Upper lobe of left lung (tissue), 4 donors: ENCODE measurements around the gene RASSF1.

Experiments
- CTCF ChIP-seq, 6 experiments: fragments of 450-650 bp in 4 of 6; fragments of 200-600 bp in 2 of 6; sonication (generic) in 2 of 6; IDR thresholded peaks; one replicate each; pipeline ENCODE4 v1.5.1; 2016 to 2019; ENCODE audit warnings: antibody characterized with exemption in 6 of 6
- EP300 ChIP-seq, 4 donors: sonication (generic); formaldehyde crosslinking; IDR thresholded peaks; one replicate each; pipeline ENCODE4 v1.5.1; 2017; ENCODE audit warnings: antibody characterized with exemption in 4 of 4, control low read depth in 2 of 4
- POLR2AphosphoS5 ChIP-seq, 2 donors: sonication (generic); formaldehyde crosslinking; IDR thresholded peaks; one replicate each; pipeline ENCODE4 v1.5.1; 2017; ENCODE audit warnings: antibody characterized with exemption in 2 of 2

GRCh38 chr3:50350213-50350526 is 9.5 kb upstream of the RASSF1 start:
- TF ChIP-seq CTCF (IDR thresholded peaks at IDR 0.05) (no peak), POLR2AphosphoS5 (IDR thresholded peaks at IDR 0.05) (no peak), EP300 (IDR thresholded peaks at IDR 0.05) (no peak)
